ENCODE data around the gene IQCE.
A peak's percentile ranks its signal among the peaks of the same experiment; 100 is the strongest.

Gene IQCE

DNA sequence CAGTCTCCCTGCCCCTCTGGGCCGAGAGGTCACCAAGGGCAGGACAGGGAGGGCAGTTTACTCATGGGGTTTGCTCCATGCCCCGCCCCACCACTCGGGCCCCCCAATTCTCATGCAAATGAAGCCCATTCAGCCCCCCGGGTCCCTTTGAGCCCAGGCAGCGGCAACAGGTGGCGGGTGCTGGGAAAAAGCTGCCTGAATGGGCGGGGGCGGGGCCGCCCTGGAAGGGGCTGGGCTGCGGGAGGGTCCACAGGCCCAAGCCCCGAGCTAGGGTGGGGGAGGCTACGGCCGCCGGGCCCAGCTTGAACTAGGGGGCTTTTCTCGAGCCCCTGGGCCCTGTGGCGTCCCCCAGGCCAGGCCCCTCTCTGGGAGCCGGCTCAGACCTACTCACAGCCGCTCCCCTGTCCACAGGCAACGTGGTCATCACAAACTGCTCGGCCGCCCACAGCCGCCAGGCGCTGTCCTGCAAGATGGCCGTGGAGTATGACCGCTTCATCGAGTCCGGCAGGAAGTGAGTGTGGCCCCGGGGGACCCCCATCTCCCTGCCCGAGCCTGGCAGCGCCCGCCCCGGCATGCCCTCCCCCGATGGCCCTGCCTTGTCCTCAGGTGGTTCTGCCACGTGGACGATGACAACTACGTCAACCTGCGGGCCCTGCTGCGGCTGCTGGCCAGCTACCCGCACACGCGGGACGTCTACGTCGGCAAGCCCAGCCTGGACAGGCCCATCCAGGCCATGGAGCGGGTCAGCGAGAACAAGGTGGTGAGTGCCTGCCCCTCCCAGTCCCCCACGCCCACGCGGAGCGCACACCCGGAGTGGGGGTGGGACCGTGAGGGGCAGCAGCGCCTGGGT, 33.7 kb upstream of the IQCE start:
- TF ChIP-seq, protein P1, sequence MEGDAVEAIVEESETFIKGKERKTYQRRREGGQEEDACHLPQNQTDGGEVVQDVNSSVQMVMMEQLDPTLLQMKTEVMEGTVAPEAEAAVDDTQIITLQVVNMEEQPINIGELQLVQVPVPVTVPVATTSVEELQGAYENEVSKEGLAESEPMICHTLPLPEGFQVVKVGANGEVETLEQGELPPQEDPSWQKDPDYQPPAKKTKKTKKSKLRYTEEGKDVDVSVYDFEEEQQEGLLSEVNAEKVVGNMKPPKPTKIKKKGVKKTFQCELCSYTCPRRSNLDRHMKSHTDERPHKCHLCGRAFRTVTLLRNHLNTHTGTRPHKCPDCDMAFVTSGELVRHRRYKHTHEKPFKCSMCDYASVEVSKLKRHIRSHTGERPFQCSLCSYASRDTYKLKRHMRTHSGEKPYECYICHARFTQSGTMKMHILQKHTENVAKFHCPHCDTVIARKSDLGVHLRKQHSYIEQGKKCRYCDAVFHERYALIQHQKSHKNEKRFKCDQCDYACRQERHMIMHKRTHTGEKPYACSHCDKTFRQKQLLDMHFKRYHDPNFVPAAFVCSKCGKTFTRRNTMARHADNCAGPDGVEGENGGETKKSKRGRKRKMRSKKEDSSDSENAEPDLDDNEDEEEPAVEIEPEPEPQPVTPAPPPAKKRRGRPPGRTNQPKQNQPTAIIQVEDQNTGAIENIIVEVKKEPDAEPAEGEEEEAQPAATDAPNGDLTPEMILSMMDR (conservative IDR thresholded peaks at IDR 0.05; ENCODE audit: low read depth) = no peak
- DNase-seq (ENCODE audit: low spot score) = no peak
- ChIA-PET POLR2A (ENCODE audit: low non-redundant PET) (no interaction called here), CTCF (interaction anchor here (0.7 kb wide), 1 partner anchor 919 kb away, joined by 3 read pairs; no protein-coding TSS in a partner anchor)
- H3K27ac ChIP-seq = peak overlapping the region; percentile 100

DNA sequence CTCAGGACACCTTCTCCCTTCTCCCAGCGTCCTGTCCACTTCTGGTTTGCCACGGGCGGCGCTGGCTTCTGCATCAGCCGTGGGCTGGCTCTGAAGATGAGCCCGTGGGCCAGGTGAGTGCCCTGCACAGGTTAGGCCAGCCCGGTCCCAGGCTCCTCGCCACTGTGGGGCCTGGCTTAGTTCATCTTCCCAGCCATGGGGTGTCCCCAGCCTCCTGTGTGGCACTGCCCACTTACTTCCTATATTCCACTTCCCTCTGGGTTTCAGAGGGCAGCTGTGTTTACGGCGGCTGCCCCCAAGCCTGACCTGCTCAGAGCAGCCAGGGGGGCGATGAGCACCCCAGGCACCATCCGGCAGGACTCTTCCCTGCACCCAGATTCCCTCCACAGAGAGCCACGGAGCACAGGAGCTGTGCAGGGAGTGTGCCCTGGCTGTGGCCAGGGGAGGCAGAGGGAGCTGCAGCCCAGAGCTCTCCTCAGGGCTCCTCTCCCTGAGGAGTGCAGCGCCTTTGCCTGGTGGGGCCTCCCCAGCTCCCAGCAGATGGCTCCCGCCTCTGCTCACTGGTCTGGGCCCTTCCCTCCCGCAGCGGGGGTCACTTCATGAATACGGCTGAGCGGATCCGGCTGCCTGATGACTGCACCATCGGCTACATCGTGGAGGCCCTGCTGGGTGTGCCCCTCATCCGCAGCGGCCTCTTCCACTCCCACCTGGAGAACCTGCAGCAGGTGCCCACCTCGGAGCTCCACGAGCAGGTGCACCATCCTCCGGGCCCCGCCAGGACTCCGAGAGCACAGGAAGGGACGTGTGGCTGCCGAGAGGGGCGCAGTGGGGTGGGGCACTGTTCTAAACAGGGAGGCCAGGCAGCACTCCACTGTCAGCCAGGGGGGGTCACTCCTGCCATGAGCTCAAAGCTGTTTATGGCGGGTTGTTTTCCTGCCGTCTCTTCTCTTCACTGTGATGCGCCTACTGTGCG, 32.8 kb upstream of the IQCE start:
- CTCF ChIA-PET = interaction anchor here (0.6 kb wide), 1 partner anchor 14 kb away, joined by 3 read pairs; no protein-coding TSS in a partner anchor

DNA sequence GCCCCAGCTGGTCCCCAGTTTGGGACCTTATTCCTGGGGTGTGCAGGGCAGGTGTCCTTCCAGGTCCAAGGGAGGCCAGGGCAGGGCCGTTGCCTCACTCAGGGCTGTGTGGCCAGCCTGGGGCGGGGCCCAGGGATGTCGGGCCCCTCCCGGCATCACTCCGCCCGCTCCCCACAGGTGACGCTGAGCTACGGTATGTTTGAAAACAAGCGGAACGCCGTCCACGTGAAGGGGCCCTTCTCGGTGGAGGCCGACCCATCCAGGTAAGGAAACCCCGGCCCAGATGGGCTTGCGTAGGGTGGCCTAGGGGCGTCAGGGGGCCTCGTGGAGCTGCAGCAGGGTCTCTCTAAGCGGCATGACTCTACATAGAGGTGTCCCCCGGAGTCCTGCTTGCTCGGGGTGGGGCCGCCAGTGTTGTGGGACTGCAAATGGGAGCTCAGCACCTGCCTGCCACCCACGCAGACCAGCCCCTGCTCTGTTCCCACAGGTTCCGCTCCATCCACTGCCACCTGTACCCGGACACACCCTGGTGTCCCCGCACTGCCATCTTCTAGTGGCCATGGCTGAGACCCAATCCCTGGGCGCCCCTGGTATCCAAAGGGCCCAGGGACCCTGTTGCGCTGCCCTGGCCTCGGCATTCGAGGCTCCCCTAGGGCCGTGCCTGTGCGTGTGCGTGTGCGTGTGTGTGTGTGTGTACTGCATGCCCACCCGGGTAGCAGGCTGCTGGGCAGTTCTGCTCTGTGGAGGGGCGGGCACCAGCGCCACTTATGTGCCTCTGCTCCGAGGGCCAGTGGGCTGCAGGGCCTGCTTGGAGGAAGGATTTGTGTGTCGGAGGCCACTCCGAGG, 31.9 kb upstream of the IQCE start:
- TF ChIP-seq, protein P1 (conservative IDR thresholded peaks at IDR 0.05; ENCODE audit: low read depth) = no peak
- ChIA-PET POLR2A (ENCODE audit: low non-redundant PET) (no interaction called here), CTCF (no interaction called here)
- DNase-seq (ENCODE audit: low spot score) = no peak
- H3K27ac ChIP-seq = peak overlapping the region; percentile 100

More for the DNA sequence above, 32.8 kb upstream of the IQCE start:
- TF ChIP-seq, protein P1 (conservative IDR thresholded peaks at IDR 0.05; ENCODE audit: low read depth) = no peak
- DNase-seq (ENCODE audit: low spot score) = no peak
- peak overlapping the region; percentile 100 for H3K27ac ChIP-seq
- POLR2A ChIA-PET (ENCODE audit: low non-redundant PET) = no interaction called here

GRCh38 chr7:2527505-2528467, 31.0 kb upstream of the IQCE start:
- DNase-seq (ENCODE audit: low spot score) = no peak
- ChIA-PET POLR2A (ENCODE audit: low non-redundant PET) (no interaction called here), CTCF (interaction anchor here (0.7 kb wide), 2 partner anchors 77 to 143 kb away, joined by 4 read pairs; no protein-coding TSS in a partner anchor)
- H3K27ac ChIP-seq = peak overlapping the region; percentile 100
- TF ChIP-seq, protein P1 (conservative IDR thresholded peaks at IDR 0.05; ENCODE audit: low read depth) = no peak

DNA sequence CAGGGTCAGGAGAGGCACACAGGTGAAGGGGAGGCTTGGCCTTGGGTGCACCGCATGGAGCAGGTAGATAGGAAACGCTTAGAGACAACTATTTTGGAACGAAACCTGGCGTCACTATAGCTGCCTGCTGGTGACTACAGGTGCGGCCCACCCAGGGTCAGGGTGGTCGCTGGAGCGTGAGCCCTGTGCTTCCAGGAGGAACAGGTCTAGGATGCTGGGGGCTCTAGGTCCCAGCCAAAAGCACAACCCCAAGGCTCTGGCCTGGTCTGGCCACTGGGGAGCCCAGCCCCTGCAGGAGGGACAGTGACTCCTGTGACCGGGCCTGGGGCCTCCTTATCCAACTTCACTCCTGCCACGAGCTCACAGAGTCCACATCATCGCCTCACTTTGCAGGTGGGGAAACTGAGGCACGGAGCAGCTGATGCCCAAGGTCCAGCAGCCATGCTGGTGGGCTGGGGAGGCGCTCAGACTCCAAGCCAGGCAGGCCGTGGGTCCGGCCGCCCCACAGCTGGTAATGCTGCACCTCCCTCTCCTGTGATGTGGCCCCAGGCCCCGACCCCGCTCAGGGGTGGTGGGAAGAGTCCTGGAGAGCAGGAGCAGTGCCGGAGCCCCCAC, 30.2 kb upstream of the IQCE start:
- POLR2A ChIA-PET (ENCODE audit: low non-redundant PET) = interaction anchor here (0.6 kb wide), 1 partner anchor 31 kb away, joined by 9 read pairs; no protein-coding TSS in a partner anchor
- no peak for DNase-seq (ENCODE audit: low spot score)
- H3K27ac ChIP-seq = peak overlapping the region; percentile 100
- CTCF ChIA-PET = interaction anchor here (0.7 kb wide), 2 partner anchors 78 to 142 kb away, joined by 4 read pairs; no protein-coding TSS in a partner anchor
- TF ChIP-seq, protein P1 (conservative IDR thresholded peaks at IDR 0.05; ENCODE audit: low read depth) = no peak
